H9 (cell line): ENCODE results near the gene EEIG2. TPM values are rescaled to one million over a fixed set of nuclear protein-coding genes. Genes with fewer than 3 reads are reported as not detected.

Experiments
- DNase-seq: peaks from one replicate; pipeline ENCODE4 v3.0.0-alpha.2; 2017
- H2AFZ ChIP-seq: one replicate; pipeline ENCODE4 v1.6.1; 2013; ENCODE audit warnings: mild to moderate bottlenecking, low read length, control low read depth, moderate library complexity
- H2AK5ac ChIP-seq: 2 replicates; pipeline ENCODE4 v1.6.1; 2013; ENCODE audit warnings: low read length, control low read depth, mixed read lengths; ENCODE audit not compliant: insufficient read length
- H2BK120ac ChIP-seq: one replicate; pipeline ENCODE4 v1.6.1; 2013; ENCODE audit warnings: low read depth, mild to moderate bottlenecking, low read length, control low read depth, inconsistent platforms; ENCODE audit not compliant: poor library complexity, severe bottlenecking
- H2BK12ac ChIP-seq: 2 replicates; pipeline ENCODE4 v1.6.1; 2013; ENCODE audit warnings: low read length, control low read depth, mixed read lengths, low read depth; ENCODE audit not compliant: insufficient read length
- H2BK15ac ChIP-seq: 2 replicates; pipeline ENCODE4 v1.6.1; 2013; ENCODE audit warnings: low read depth, low read length, control low read depth
- H2BK20ac ChIP-seq: one replicate; pipeline ENCODE4 v1.6.1; 2013; ENCODE audit warnings: low read depth, mild to moderate bottlenecking, low read length, control low read depth, inconsistent platforms; ENCODE audit not compliant: poor library complexity, severe bottlenecking
- H2BK5ac ChIP-seq: 2 replicates; pipeline ENCODE4 v1.6.1; 2013; ENCODE audit warnings: low read length, control low read depth, mixed read lengths; ENCODE audit not compliant: insufficient read length
- H3K14ac ChIP-seq: 2 replicates; pipeline ENCODE4 v1.6.1; 2013; ENCODE audit warnings: low read length, control low read depth; ENCODE audit not compliant: insufficient read depth
- H3K18ac ChIP-seq: 2 replicates; pipeline ENCODE4 v1.6.1; 2013; ENCODE audit warnings: low read depth, mild to moderate bottlenecking, mixed read lengths, low read length, control low read depth; ENCODE audit not compliant: insufficient read length
- H3K23ac ChIP-seq: 2 replicates; pipeline ENCODE4 v1.6.1; 2013; ENCODE audit warnings: low read length, control low read depth, mixed read lengths, low read depth; ENCODE audit not compliant: insufficient read length
- H3K23me2 ChIP-seq: 2 replicates; pipeline ENCODE4 v1.6.1; 2013; ENCODE audit warnings: low read depth, mild to moderate bottlenecking, mixed read lengths, low read length, control low read depth; ENCODE audit not compliant: insufficient read length, poor library complexity, severe bottlenecking
- H3K27ac ChIP-seq: 2 replicates; pipeline ENCODE4 v1.5.1; 2013; ENCODE audit warnings: low read length, control low read depth, mixed read lengths, low read depth; ENCODE audit not compliant: insufficient read length
- H3K27me3 ChIP-seq: 2 replicates; pipeline ENCODE4 v1.6.1; 2013; ENCODE audit warnings: low read length, control low read depth, inconsistent platforms; ENCODE audit not compliant: insufficient read depth
- H3K4ac ChIP-seq: 2 replicates; pipeline ENCODE4 v1.6.1; 2013; ENCODE audit warnings: low read depth, mild to moderate bottlenecking, control low read depth, inconsistent platforms, low read length, moderate library complexity
- H3K4me1 ChIP-seq: 2 replicates; pipeline ENCODE4 v1.6.1; 2013; ENCODE audit warnings: low read length, control low read depth, inconsistent platforms; ENCODE audit not compliant: insufficient read depth
- H3K4me2 ChIP-seq: 2 replicates; pipeline ENCODE4 v1.6.1; 2013; ENCODE audit warnings: low read length, control low read depth, mixed read lengths; ENCODE audit not compliant: insufficient read length, insufficient read depth
- H3K56ac ChIP-seq: 2 replicates; pipeline ENCODE4 v1.6.1; 2013; ENCODE audit warnings: low read depth, mild to moderate bottlenecking, mixed read lengths, low read length, control low read depth; ENCODE audit not compliant: insufficient read length
- H3K79me1 ChIP-seq: 2 replicates; pipeline ENCODE4 v1.6.1; 2013; ENCODE audit warnings: low read depth, mild to moderate bottlenecking, moderate library complexity, low read length, control low read depth, inconsistent platforms; ENCODE audit not compliant: insufficient read depth, poor library complexity, severe bottlenecking
- H3K79me2 ChIP-seq: 2 replicates; pipeline ENCODE4 v1.6.1; 2013; ENCODE audit warnings: low read length, control low read depth, inconsistent platforms; ENCODE audit not compliant: insufficient read depth
- H3K9ac ChIP-seq: 2 replicates; pipeline ENCODE4 v1.6.1; 2013; ENCODE audit warnings: low read length, control low read depth, mixed read lengths; ENCODE audit not compliant: insufficient read length; ENCODE audit errors: extremely low read depth
- H3K9me3 ChIP-seq: one replicate; pipeline ENCODE4 v1.6.1; 2013; ENCODE audit warnings: low read depth, low read length, inconsistent platforms; ENCODE audit not compliant: control insufficient read depth
- H3T11ph ChIP-seq: one replicate; pipeline ENCODE4 v1.6.1; 2013; ENCODE audit warnings: mild to moderate bottlenecking, low read length, control low read depth, inconsistent platforms
- H4K20me1 ChIP-seq: one replicate; pipeline ENCODE4 v1.6.1; 2013; ENCODE audit not compliant: control insufficient read depth, insufficient read length, insufficient read depth
- H4K5ac ChIP-seq: 2 replicates; pipeline ENCODE4 v1.6.1; 2013; ENCODE audit warnings: low read depth, mild to moderate bottlenecking, mixed read lengths, low read length, control low read depth; ENCODE audit not compliant: insufficient read length
- H4K8ac ChIP-seq: replicated peaks from 2 replicates; pipeline ENCODE4 v1.6.1; 2013; ENCODE audit warnings: low read length, control low read depth, mixed read lengths, low read depth; ENCODE audit not compliant: insufficient read length
- H4K91ac ChIP-seq: 2 replicates; pipeline ENCODE4 v1.6.1; 2013; ENCODE audit warnings: low read depth, mild to moderate bottlenecking, moderate library complexity, mixed read lengths, low read length, control low read depth; ENCODE audit not compliant: insufficient read length
- H3K27ac Mint-ChIP-seq, 3 experiments: 2 replicates in 2 of 3; 3 replicates in 1 of 3; pipeline ENCODE4 v1.8.0; 2020 to 2021; ENCODE audit warnings: mixed read lengths in 3 of 3, mild to moderate bottlenecking in 1 of 3, moderate library complexity in 1 of 3
- H3K27me3 Mint-ChIP-seq: 2 replicates; pipeline ENCODE4 v1.8.0; 2021; ENCODE audit warnings: low read depth, mild to moderate bottlenecking, moderate library complexity, mixed read lengths
- H3K36me3 Mint-ChIP-seq, 3 experiments: 2 replicates in 2 of 3; 3 replicates in 1 of 3; pipeline ENCODE4 v1.8.0; 2020 to 2021; ENCODE audit warnings: low read depth in 3 of 3, mixed read lengths in 3 of 3; ENCODE audit not compliant: insufficient read depth in 1 of 3
- H3K4me1 Mint-ChIP-seq, 2 experiments: 2 replicates each; pipeline ENCODE4 v1.8.0; 2020; ENCODE audit warnings: mixed read lengths in 2 of 2
- H3K4me3 Mint-ChIP-seq, 2 experiments: 2 replicates in 1 of 2; 3 replicates in 1 of 2; pipeline ENCODE4 v1.8.0; 2020 to 2021; ENCODE audit warnings: mild to moderate bottlenecking in 2 of 2, mixed read lengths in 2 of 2, moderate library complexity in 1 of 2
- H3K9me3 Mint-ChIP-seq, 2 experiments: 2 replicates in 1 of 2; 3 replicates in 1 of 2; pipeline ENCODE4 v1.8.0; 2020; ENCODE audit warnings: mild to moderate bottlenecking in 2 of 2, mixed read lengths in 2 of 2, moderate library complexity in 1 of 2
- WGBS: extraction: QIAGEN DNeasy Blood & Tissue Kit; methylation state at CpG from one replicate; pipeline ENCODE4 v1.1.7; 2013; ENCODE audit warnings: missing lambda C conversion rate, low lambda C conversion rate, mixed read lengths; ENCODE audit not compliant: insufficient read length; ENCODE audit errors: extremely low coverage; 5-methylcytosine and 5-hydroxymethylcytosine counted together
- total RNA-seq: library from RNA; stranded (reverse); gene quantifications from 2 replicates; pipeline ENCODE4 v1.2.1, GENCODE V29; 2021
- TF ChIP-seq, protein P1 (sequence below): fragments of 200-600 bp; sonication (generic); conservative IDR thresholded peaks from 3 replicates; pipeline ENCODE4 v1.8.0; 2021; ENCODE audit warnings: antibody characterized with exemption, mild to moderate bottlenecking

Gene EEIG2
- total RNA-seq, 1 experiment from 2014 or later: 17.0 TPM

DNA sequence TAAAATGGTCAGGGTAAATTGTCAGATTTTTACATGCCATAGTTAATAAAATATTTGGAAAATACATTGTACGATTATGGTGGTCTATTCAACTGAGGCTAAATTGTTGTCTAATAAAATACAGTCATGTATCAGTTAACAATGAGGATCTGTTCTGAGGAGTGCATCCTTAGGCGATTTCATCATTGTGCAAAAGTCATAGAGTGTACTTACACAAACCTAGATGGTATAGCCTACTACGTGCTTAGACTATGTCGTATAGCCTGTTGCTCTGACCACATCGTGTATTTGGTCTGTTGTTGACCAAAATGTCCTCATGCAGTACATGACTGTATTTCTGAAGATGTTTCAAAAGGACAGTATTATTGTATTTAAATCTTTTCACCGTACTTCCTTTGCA is 5.2 kb downstream of the EEIG2 start:
- TF ChIP-seq, protein P1, sequence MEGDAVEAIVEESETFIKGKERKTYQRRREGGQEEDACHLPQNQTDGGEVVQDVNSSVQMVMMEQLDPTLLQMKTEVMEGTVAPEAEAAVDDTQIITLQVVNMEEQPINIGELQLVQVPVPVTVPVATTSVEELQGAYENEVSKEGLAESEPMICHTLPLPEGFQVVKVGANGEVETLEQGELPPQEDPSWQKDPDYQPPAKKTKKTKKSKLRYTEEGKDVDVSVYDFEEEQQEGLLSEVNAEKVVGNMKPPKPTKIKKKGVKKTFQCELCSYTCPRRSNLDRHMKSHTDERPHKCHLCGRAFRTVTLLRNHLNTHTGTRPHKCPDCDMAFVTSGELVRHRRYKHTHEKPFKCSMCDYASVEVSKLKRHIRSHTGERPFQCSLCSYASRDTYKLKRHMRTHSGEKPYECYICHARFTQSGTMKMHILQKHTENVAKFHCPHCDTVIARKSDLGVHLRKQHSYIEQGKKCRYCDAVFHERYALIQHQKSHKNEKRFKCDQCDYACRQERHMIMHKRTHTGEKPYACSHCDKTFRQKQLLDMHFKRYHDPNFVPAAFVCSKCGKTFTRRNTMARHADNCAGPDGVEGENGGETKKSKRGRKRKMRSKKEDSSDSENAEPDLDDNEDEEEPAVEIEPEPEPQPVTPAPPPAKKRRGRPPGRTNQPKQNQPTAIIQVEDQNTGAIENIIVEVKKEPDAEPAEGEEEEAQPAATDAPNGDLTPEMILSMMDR: no peak
- DNase-seq: no peak
- no peak overlapping the region for H2BK120ac ChIP-seq
- no peak overlapping the region for H2BK12ac ChIP-seq
- H3K23ac ChIP-seq: no peak overlapping the region
- no CpG with 5 or more reads among the region's 6 CpGs for WGBS
- H3K4me3 Mint-ChIP-seq: no peak overlapping the region
- no peaks in the 10 kb centered on the region for H3K27me3 ChIP-seq
- H2AFZ ChIP-seq: no peak overlapping the region
- peaks cover 6% of the 10 kb centered on the region; the same call in 1 of the 2 replicates for H3K79me2 ChIP-seq
- no peak overlapping the region for H2BK20ac ChIP-seq
- H3K14ac ChIP-seq: no peak overlapping the region
- H4K91ac ChIP-seq: no peak overlapping the region
- no peak overlapping the region for H2BK5ac ChIP-seq
- H3K23me2 ChIP-seq: peaks cover 6% of the 10 kb centered on the region
- no peak overlapping the region for H3K9ac ChIP-seq
- H3K4me2 ChIP-seq: no peak overlapping the region
- no peak overlapping the region for H4K8ac ChIP-seq
- H3K4me1 Mint-ChIP-seq: peaks cover 21 to 25% of the 10 kb centered on the region in 2 experiments
- no peaks in the 10 kb centered on the region for H3K4me1 ChIP-seq
- no peak overlapping the region for H3K27ac Mint-ChIP-seq
- no peak overlapping the region for H3T11ph ChIP-seq
- H3K36me3 Mint-ChIP-seq: no peaks in the 10 kb centered on the region; a peak in 1 of 7 replicates
- H4K20me1 ChIP-seq: no peaks in the 10 kb centered on the region
- no peak overlapping the region for H3K27ac ChIP-seq
- H3K18ac ChIP-seq: no peak overlapping the region
- H3K4ac ChIP-seq: no peak overlapping the region
- no peak overlapping the region for H2AK5ac ChIP-seq
- H3K56ac ChIP-seq: no peak overlapping the region
- no peak overlapping the region for H4K5ac ChIP-seq
- no peaks in the 10 kb centered on the region for H3K9me3 ChIP-seq
- H3K9me3 Mint-ChIP-seq: no peaks in the 10 kb centered on the region
- no peak overlapping the region for H2BK15ac ChIP-seq
- no peaks in the 10 kb centered on the region for H3K27me3 Mint-ChIP-seq
- H3K79me1 ChIP-seq: no peaks in the 10 kb centered on the region
